ENCODE measurements around the gene ITPK1.

The ITPK1 gene

DNA sequence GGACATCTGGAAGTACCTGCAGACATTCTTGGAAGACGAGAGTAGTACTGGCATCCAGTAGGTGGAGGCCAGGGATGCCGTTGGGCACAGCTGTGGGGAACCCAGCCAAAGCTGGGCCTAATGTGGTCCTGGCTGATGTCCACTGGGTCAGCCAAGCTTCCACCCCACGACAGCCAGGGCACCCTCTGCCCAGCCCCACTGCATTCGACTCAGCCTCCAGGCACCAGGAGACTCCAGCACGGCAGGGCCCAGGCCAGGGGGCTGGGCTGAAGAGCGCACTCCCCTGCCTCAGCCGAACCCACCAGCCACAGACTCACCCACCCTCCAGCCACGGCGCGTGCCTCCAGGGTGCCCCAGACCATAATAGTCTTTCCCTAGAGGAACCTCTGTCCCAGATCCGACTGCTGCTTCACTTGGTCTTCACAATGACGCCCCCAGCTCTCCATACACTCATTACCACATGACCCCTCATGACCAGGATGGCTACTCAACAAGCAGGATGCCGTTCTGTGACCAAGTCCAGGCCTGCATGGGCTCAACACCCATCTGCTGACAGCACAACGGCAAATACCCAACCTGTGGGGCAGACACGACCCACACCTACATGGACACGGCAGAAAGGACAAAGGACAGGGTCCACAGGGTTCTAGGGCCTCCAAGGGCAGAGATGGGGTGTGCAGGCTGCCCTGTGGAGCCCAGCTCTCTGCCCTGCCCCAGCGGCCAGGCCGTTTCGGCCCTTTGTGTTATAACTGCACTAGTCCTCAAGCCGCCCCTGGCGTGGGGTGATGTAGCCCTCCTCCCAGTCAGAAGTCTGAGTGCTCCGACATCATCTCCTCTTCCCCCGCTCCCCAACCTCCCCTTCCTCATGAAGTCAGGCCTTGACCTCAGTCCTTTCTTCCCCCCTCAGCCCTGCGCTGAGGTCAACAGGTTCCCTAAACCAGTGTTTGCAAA is 22.8 kb downstream of the ITPK1 start (continued):
- TF ChIP-seq, protein P1, sequence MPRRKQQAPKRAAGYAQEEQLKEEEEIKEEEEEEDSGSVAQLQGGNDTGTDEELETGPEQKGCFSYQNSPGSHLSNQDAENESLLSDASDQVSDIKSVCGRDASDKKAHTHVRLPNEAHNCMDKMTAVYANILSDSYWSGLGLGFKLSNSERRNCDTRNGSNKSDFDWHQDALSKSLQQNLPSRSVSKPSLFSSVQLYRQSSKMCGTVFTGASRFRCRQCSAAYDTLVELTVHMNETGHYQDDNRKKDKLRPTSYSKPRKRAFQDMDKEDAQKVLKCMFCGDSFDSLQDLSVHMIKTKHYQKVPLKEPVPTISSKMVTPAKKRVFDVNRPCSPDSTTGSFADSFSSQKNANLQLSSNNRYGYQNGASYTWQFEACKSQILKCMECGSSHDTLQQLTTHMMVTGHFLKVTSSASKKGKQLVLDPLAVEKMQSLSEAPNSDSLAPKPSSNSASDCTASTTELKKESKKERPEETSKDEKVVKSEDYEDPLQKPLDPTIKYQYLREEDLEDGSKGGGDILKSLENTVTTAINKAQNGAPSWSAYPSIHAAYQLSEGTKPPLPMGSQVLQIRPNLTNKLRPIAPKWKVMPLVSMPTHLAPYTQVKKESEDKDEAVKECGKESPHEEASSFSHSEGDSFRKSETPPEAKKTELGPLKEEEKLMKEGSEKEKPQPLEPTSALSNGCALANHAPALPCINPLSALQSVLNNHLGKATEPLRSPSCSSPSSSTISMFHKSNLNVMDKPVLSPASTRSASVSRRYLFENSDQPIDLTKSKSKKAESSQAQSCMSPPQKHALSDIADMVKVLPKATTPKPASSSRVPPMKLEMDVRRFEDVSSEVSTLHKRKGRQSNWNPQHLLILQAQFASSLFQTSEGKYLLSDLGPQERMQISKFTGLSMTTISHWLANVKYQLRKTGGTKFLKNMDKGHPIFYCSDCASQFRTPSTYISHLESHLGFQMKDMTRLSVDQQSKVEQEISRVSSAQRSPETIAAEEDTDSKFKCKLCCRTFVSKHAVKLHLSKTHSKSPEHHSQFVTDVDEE (CRISPR knock-in tag; IDR thresholded peaks at IDR 0.05): no peak

DNA sequence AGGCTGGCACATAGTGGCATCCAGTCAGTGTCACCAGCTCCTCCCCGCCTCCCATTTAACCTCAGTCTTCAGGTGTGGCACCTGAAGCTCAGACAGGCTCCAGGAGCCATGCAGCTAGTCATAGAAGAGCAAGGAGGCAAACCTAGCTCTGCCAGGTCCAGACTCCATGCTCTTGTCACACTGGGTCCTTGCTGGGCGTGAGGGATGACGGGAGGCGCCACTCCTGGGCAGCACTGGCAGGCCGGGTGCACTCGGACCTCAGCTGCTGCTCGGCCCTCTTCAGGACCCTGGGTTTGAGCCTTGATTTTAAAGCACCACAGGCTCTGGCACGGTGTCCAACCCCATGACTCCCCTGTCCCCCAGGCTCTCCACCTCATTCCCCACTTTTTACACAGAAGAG is 24.1 kb downstream of the ITPK1 start:
- TF ChIP-seq GLIS3 (CRISPR knock-in tag; IDR thresholded peaks at IDR 0.05) (no peak), PPARA (CRISPR knock-in tag; IDR thresholded peaks at IDR 0.05; ENCODE audit: borderline replicate concordance) (no peak), ZNF565 (CRISPR knock-in tag; conservative IDR thresholded peaks at IDR 0.05; ENCODE audit: low read depth) (no peak), ZNF70 (CRISPR knock-in tag; IDR thresholded peaks at IDR 0.05) (no peak), TCF4 (CRISPR knock-in tag; IDR thresholded peaks at IDR 0.05; ENCODE audit: borderline replicate concordance) (no peak), SNAI2 (CRISPR knock-in tag; IDR thresholded peaks at IDR 0.05) (no peak), RARB (CRISPR knock-in tag; IDR thresholded peaks at IDR 0.05) (no peak), ARNTL (CRISPR knock-in tag; IDR thresholded peaks at IDR 0.05; ENCODE audit: borderline replicate concordance, low read depth) (no peak)
- TF ChIP-seq, protein P2, sequence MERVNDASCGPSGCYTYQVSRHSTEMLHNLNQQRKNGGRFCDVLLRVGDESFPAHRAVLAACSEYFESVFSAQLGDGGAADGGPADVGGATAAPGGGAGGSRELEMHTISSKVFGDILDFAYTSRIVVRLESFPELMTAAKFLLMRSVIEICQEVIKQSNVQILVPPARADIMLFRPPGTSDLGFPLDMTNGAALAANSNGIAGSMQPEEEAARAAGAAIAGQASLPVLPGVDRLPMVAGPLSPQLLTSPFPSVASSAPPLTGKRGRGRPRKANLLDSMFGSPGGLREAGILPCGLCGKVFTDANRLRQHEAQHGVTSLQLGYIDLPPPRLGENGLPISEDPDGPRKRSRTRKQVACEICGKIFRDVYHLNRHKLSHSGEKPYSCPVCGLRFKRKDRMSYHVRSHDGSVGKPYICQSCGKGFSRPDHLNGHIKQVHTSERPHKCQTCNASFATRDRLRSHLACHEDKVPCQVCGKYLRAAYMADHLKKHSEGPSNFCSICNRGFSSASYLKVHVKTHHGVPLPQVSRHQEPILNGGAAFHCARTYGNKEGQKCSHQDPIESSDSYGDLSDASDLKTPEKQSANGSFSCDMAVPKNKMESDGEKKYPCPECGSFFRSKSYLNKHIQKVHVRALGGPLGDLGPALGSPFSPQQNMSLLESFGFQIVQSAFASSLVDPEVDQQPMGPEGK (CRISPR knock-in tag; IDR thresholded peaks at IDR 0.05; ENCODE audit: borderline replicate concordance): no peak
- TF ChIP-seq, protein P3, sequence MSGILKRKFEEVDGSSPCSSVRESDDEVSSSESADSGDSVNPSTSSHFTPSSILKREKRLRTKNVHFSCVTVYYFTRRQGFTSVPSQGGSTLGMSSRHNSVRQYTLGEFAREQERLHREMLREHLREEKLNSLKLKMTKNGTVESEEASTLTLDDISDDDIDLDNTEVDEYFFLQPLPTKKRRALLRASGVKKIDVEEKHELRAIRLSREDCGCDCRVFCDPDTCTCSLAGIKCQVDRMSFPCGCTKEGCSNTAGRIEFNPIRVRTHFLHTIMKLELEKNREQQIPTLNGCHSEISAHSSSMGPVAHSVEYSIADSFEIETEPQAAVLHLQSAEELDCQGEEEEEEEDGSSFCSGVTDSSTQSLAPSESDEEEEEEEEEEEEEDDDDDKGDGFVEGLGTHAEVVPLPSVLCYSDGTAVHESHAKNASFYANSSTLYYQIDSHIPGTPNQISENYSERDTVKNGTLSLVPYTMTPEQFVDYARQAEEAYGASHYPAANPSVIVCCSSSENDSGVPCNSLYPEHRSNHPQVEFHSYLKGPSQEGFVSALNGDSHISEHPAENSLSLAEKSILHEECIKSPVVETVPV (CRISPR knock-in tag; IDR thresholded peaks at IDR 0.05): no peak
- TF ChIP-seq, protein P4, sequence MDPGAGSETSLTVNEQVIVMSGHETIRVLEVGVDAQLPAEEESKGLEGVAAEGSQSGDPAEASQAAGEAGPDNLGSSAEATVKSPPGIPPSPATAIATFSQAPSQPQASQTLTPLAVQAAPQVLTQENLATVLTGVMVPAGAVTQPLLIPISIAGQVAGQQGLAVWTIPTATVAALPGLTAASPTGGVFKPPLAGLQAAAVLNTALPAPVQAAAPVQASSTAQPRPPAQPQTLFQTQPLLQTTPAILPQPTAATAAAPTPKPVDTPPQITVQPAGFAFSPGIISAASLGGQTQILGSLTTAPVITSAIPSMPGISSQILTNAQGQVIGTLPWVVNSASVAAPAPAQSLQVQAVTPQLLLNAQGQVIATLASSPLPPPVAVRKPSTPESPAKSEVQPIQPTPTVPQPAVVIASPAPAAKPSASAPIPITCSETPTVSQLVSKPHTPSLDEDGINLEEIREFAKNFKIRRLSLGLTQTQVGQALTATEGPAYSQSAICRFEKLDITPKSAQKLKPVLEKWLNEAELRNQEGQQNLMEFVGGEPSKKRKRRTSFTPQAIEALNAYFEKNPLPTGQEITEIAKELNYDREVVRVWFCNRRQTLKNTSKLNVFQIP (CRISPR knock-in tag; IDR thresholded peaks at IDR 0.05; ENCODE audit: borderline replicate concordance, low read depth): no peak
- no peak for ATAC-seq

DNA sequence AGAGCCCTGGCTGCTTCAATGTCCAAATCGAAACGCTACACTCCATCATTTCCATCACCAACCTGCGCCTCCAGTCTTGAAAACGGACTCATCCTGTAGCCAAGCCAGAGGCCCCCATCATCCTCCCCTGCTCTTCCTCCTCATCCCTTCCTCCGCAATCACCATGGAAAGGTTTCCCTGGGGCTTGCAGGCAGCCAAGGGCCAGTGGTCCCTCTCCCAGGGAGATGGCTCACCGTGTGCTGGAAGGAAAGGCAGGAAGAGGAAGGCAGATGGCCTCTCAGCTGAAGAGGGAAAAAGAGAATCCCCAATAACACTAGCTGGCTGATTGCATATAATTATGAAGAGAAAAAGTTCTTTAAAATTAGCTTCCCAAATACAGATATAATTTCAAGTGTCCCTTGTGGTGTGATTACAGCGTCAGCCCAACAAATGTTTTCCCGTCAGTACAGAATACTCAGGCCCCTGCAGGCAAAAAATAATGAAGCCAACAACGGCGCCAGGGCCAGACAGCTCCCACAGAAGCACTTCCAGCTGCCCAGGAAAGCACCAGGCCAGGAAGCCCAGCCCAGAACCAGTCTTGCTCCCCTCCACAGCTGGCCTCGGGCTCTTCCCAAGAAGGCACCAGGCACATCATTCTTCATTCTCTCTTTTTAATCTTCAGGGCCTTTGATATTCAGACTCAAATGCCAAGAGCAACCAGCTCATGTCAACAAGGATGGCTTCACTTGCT is 24.7 kb downstream of the ITPK1 start:
- peak; percentile 57 for ATAC-seq
- TF ChIP-seq SNAI2 (CRISPR knock-in tag; IDR thresholded peaks at IDR 0.05): no peak
- peak; percentile 45; the same call in 1 of the 2 replicates for TF ChIP-seq TCF4 (CRISPR knock-in tag; IDR thresholded peaks at IDR 0.05; ENCODE audit: borderline replicate concordance)
- TF ChIP-seq, protein P1 (CRISPR knock-in tag; IDR thresholded peaks at IDR 0.05): 0 out of 2 replicates have a peak, but pooled peaks have one; percentile 57
- TF ChIP-seq ZNF565 (CRISPR knock-in tag; conservative IDR thresholded peaks at IDR 0.05; ENCODE audit: low read depth): no peak
